T-cell (primary cell): ENCODE data around the gene TSSK3. TPM values are rescaled to one million over a fixed set of nuclear protein-coding genes. Genes with fewer than 3 reads are reported as not detected.

Source experiments
- ATAC-seq, 4 experiments: fragments of 200-7000 bp in 3 of 4; fragments of 150-1000 bp in 1 of 4; cut with Tn5 transposase; replicated peaks in 1 of 4; 1 replicate in 3 of 4; 2 replicates in 1 of 4; pipeline ENCODE4 v1.10.0; 2021; ENCODE audit warnings: moderate library complexity in 3 of 4, mild to moderate bottlenecking in 2 of 4, moderate number of reproducible peaks in 1 of 4
- CTCF ChIA-PET, 2 donors: fragments of 300-600 bp; sonication (Branson Sonifier 250); formaldehyde crosslinking; loops; one replicate each; lab custom pipeline; 2022; ENCODE audit warnings: antibody characterized with exemption in 2 of 2; lab: Charles Lee
- POLR2A ChIA-PET, 2 donors: fragments of 300-600 bp; sonication (Branson Sonifier 250); formaldehyde crosslinking; loops; one replicate each; lab custom pipeline; 2022; ENCODE audit warnings: antibody characterized with exemption in 2 of 2; lab: Charles Lee
- DNase-seq, 35 experiments: peaks; one replicate each; pipeline versions ENCODE4 v3.0.0 to v3.0.0-alpha.2; 2013 to 2023
- H3K27ac ChIP-seq: one replicate; pipeline ENCODE4 v1.5.1; 2013; ENCODE audit warnings: low read length
- H3K27me3 ChIP-seq, 2 experiments: replicated peaks in 1 of 2; 1 replicate in 1 of 2; 2 replicates in 1 of 2; pipeline versions ENCODE4 v1.6.1 to v1.7.0; 2013; ENCODE audit warnings: low read length in 1 of 2, mixed read lengths in 1 of 2; ENCODE audit not compliant: control insufficient read depth in 2 of 2, insufficient read depth in 2 of 2; ENCODE audit errors: extremely low read depth in 1 of 2
- H3K36me3 ChIP-seq, 2 donors: 1 replicate in 1 of 2; 2 replicates in 1 of 2; pipeline versions ENCODE4 v1.6.1 to v1.7.0; 2013; ENCODE audit warnings: low read length in 1 of 2; ENCODE audit not compliant: control insufficient read depth in 2 of 2, insufficient read depth in 1 of 2; ENCODE audit errors: extremely low read depth in 1 of 2
- H3K4me1 ChIP-seq, 2 experiments: 1 replicate in 1 of 2; 2 replicates in 1 of 2; pipeline versions ENCODE4 v1.6.1 to v1.7.0; 2013; ENCODE audit warnings: low read length in 2 of 2, mixed read lengths in 1 of 2; ENCODE audit not compliant: insufficient read depth in 2 of 2, control insufficient read depth in 1 of 2; ENCODE audit errors: extremely low read depth in 1 of 2
- H3K4me3 ChIP-seq, 2 donors: 1 replicate in 1 of 2; 2 replicates in 1 of 2; pipeline versions ENCODE4 v1.5.1 to v1.7.0; 2013; ENCODE audit warnings: mild to moderate bottlenecking in 2 of 2, low read length in 1 of 2, moderate library complexity in 1 of 2; ENCODE audit not compliant: control insufficient read depth in 1 of 2; ENCODE audit errors: extremely low read depth in 1 of 2
- H3K9me3 ChIP-seq: 2 replicates; pipeline ENCODE4 v1.7.0; 2013
- H3K27ac Mint-ChIP-seq, 2 donors: one replicate each; pipeline ENCODE4 v1.8.0; 2020 to 2021; ENCODE audit warnings: mild to moderate bottlenecking in 2 of 2, mixed read lengths in 2 of 2
- H3K27me3 Mint-ChIP-seq, 2 donors: one replicate each; pipeline ENCODE4 v1.8.0; 2021 to 2022; ENCODE audit warnings: mixed read lengths in 2 of 2
- H3K36me3 Mint-ChIP-seq: one replicate; pipeline ENCODE4 v1.8.0; 2021; ENCODE audit warnings: mixed read lengths
- H3K4me1 Mint-ChIP-seq, 3 donors: one replicate each; pipeline ENCODE4 v1.8.0; 2020 to 2022; ENCODE audit warnings: mixed read lengths in 3 of 3, mild to moderate bottlenecking in 1 of 3
- H3K4me3 Mint-ChIP-seq, 3 donors: one replicate each; pipeline ENCODE4 v1.8.0; 2020 to 2022; ENCODE audit warnings: mild to moderate bottlenecking in 3 of 3, mixed read lengths in 3 of 3, moderate library complexity in 3 of 3
- H3K9me3 Mint-ChIP-seq, 3 donors: one replicate each; pipeline ENCODE4 v1.8.0; 2020 to 2022; ENCODE audit warnings: mixed read lengths in 3 of 3
- WGBS: methylation state at CpG from one replicate; pipeline ENCODE4 v1.1.5; 2013; ENCODE audit warnings: missing lambda C conversion rate; ENCODE audit not compliant: insufficient coverage; 5-methylcytosine and 5-hydroxymethylcytosine counted together
- total RNA-seq, 35 experiments: library from RNA in 6 of 35; stranded (reverse) in 6 of 35; fragments of 120-200 nt in 1 of 35; gene quantifications; one replicate each; pipeline versions ENCODE4 v1.2.1 to v1.2.4 and lab custom pipeline; 2013 to 2026

The TSSK3 gene
- total RNA-seq, 5 donors from 2014 or later (not counting 1 experiment from before 2014, with no cell fraction given), result 0.65 to 4.3 (median 2.3) TPM; not detected in 1

DNA sequence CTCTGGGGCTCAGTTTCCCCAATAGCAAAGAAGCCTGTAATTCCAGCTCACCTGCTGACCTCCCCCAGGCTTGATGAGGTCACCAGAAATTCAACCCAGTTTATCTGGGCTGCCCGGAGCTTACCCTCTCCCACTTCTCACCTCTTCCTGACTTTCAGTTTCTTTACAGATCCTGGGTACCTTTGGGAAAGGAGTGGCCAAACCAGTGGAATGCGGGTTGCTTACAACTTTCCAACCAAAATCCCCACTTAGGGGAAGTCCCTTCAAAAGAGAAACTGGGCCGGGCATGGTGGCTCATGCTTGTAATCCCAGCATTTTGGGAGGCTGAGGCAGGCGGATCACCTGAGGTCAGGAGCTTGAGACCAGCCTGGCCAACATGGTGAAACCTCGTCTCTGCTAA is 20.4 kb upstream of the TSSK3 start:
- Histone ChIP-seq H3K4me1 (peaks cover 4 to 28% of the 10 kb centered on the region in 2 experiments), H3K4me3 (no peak overlapping the region), H3K9me3 (no peaks in the 10 kb centered on the region), H3K27ac (no peak overlapping the region), H3K36me3 (no peaks in the 10 kb centered on the region), H3K27me3 (peaks cover 0 to 8% of the 10 kb centered on the region in 2 experiments)
- no peak for ATAC-seq
- peaks cover 31 to 50% (median 38%) of the 10 kb centered on the region in 3 donors for H3K4me1 Mint-ChIP-seq
- no peak overlapping the region for H3K4me3 Mint-ChIP-seq
- ChIA-PET POLR2A (interaction anchor here in 1 of 2 donors (0.6 kb wide), 1 partner anchor 104 kb away, joined by 3 read pairs; no protein-coding TSS in a partner anchor), CTCF (interaction anchor here (0.5 to 0.6 kb wide), 2 partner anchors 51 to 92 kb away, joined by 4 read pairs; no protein-coding TSS in a partner anchor)
- WGBS, result 83% methylated on average over 5 of the region's 5 CpGs
- no peak overlapping the region for H3K27ac Mint-ChIP-seq
- H3K9me3 Mint-ChIP-seq, result no peaks in the 10 kb centered on the region
- no peak for DNase-seq
- H3K36me3 Mint-ChIP-seq, result no peaks in the 10 kb centered on the region
- no peaks in the 10 kb centered on the region for H3K27me3 Mint-ChIP-seq

DNA sequence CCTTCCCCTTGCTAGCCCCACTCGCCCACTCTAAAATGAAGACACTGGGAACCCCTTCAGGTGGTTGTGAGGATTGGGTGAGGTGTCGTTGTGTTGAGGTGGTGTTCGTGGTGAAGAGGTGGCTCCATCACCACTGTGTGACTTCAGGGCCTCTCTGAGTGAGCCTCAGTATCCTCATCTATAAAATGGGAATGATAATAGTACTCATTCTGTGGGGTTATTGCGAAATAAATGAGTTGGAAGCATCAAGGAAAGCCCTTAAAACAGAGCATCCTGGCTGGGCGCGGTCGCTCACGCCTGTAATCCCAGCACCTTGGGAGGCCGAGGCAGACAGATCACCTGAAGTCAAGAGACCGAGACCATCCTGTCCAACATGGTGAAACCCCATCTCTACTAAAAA is 19.6 kb upstream of the TSSK3 start:
- H3K27ac ChIP-seq, result no peak overlapping the region
- peaks cover under 1 to 20% of the 10 kb centered on the region in 2 experiments for H3K4me1 ChIP-seq
- no peak overlapping the region for H3K4me3 Mint-ChIP-seq
- ChIA-PET POLR2A (interaction anchor here (0.6 to 0.7 kb wide), 2 partner anchors 11 to 186 kb away, joined by 3 to 6 read pairs; no protein-coding TSS in a partner anchor), CTCF (no interaction called here)
- H3K4me3 ChIP-seq, result no peak overlapping the region
- no peaks in the 10 kb centered on the region for H3K36me3 Mint-ChIP-seq
- H3K27ac Mint-ChIP-seq, result no peak overlapping the region
- H3K9me3 Mint-ChIP-seq, result no peaks in the 10 kb centered on the region
- H3K9me3 ChIP-seq, result no peaks in the 10 kb centered on the region
- no peaks in the 10 kb centered on the region for H3K36me3 ChIP-seq
- no peaks in the 10 kb centered on the region for H3K27me3 Mint-ChIP-seq
- ATAC-seq (no peak), DNase-seq (no peak)
- 94% methylated on average over 6 of the region's 10 CpGs for WGBS
- peaks cover 0 to 8% of the 10 kb centered on the region in 2 experiments for H3K27me3 ChIP-seq
- peaks cover 24 to 43% (median 30%) of the 10 kb centered on the region in 3 donors for H3K4me1 Mint-ChIP-seq

GRCh38 chr1:32345289-32345827 is 17.0 kb upstream of the TSSK3 start:
- Histone ChIP-seq H3K27ac (no peak overlapping the region), H3K36me3 (no peaks in the 10 kb centered on the region), H3K4me1 (peaks cover 2 to 31% of the 10 kb centered on the region in 2 experiments), H3K4me3 (no peak overlapping the region), H3K27me3 (peaks cover 0 to 3% of the 10 kb centered on the region in 2 experiments), H3K9me3 (no peaks in the 10 kb centered on the region)
- peak in 21 of 35 experiments; percentile 24 to 55 (median 39) for DNase-seq
- H3K27ac Mint-ChIP-seq, result peak overlapping the region; percentile 44 to 83
- H3K27me3 Mint-ChIP-seq, result no peaks in the 10 kb centered on the region
- peaks cover 39 to 55% (median 42%) of the 10 kb centered on the region in 3 donors for H3K4me1 Mint-ChIP-seq
- POLR2A ChIA-PET, result interaction anchor here (0.6 kb wide), 3 partner anchors 49 to 89 kb away, joined by 3 to 4 read pairs (median 4); partner anchors contain the start of gene BSDC1 (in 1 of the 2)
- peak overlapping the region in 1 of 3 donors; percentile 40 for H3K4me3 Mint-ChIP-seq
- peak in 3 of 4 experiments; percentile 78 to 83 (median 78) for ATAC-seq
- H3K9me3 Mint-ChIP-seq, result no peaks in the 10 kb centered on the region
- CTCF ChIA-PET, result interaction anchor here in 1 of 2 donors (0.6 to 0.7 kb wide), 4 partner anchors 9 to 211 kb away, joined by 4 to 5 read pairs (median 4); partner anchors contain the start of gene MARCKSL1
- no peaks in the 10 kb centered on the region for H3K36me3 Mint-ChIP-seq
- WGBS, result 3% methylated on average over 4 of the region's 8 CpGs

DNA sequence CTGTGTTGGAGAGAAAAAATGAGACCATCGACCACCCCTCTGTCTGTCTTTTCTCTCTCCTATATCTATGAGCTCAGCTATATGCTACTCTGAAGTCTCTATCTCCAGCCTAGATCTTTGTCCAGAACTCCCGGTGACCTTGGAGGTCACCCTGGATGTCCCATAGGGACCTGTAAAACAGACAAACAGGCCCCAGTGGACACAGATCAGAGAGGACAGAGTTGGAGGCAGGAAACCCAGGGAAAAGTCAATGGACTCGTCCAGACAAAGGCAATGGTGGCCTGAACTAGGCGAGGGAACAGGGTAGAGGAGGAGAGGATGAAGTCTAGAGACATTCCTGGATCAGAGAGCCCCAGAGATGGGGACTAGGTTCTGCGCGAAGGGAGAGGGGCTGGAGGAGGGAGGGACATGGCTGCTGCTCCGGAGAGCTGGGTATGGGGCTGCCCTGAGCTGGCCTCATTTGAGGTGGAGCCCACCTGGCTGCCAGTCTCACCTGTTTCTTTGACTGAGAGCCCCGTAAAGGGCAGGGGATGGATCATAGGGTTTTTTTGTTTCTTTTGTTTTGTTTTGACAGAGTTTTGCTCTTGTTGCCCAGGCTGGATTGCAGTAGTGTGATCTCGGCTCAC is 15.7 kb upstream of the TSSK3 start:
- peaks cover 2 to 39% of the 10 kb centered on the region in 2 experiments for H3K4me1 ChIP-seq
- no peaks in the 10 kb centered on the region for H3K36me3 Mint-ChIP-seq
- H3K27ac Mint-ChIP-seq, result peak overlapping the region in 1 of 2 donors; percentile 56
- H3K4me3 ChIP-seq, result no peak overlapping the region
- no peaks in the 10 kb centered on the region for H3K9me3 ChIP-seq
- H3K4me3 Mint-ChIP-seq, result no peak overlapping the region
- H3K36me3 ChIP-seq, result no peaks in the 10 kb centered on the region
- H3K27me3 ChIP-seq, result peaks cover 0 to 3% of the 10 kb centered on the region in 2 experiments
- ChIA-PET POLR2A (no interaction called here), CTCF (interaction anchor here in 1 of 2 donors (0.6 kb wide), 1 partner anchor 172 kb away, joined by 3 read pairs; no protein-coding TSS in a partner anchor)
- WGBS, result 98% methylated on average over 7 of the region's 9 CpGs
- DNase-seq, result no peak
- H3K27ac ChIP-seq, result no peak overlapping the region
- no peaks in the 10 kb centered on the region for H3K27me3 Mint-ChIP-seq
- H3K4me1 Mint-ChIP-seq, result peaks cover 46 to 61% (median 50%) of the 10 kb centered on the region in 3 donors
- ATAC-seq, result no peak
- no peaks in the 10 kb centered on the region for H3K9me3 Mint-ChIP-seq

DNA sequence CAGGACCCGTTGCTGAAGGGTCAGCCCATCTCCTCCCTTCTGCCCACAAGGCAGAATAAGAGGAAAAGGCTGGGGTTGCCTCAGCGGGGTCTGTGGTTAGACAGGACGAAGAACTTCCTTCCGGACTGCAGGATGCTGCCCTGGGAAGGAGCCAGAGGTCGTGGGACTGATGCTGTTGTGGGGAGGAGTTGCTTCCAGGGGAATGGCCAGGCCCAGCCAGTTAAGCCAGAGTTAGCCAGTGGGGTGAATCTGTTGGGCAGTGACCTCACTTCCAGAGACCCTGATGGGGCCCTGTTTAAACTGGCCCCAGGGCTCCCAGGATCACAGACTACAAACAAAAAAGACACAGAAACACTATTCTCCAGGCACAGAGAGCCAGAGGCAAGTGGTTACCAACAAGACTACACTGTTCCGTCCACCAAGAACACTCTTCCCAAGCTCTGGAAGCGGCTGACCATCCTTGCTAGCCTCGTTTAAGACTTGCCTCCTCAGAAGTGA is 13.1 kb upstream of the TSSK3 start:
- CTCF ChIA-PET, result no interaction called here
- peak overlapping the region; percentile 69 to 80 for H3K27ac Mint-ChIP-seq
- peaks cover 6 to 49% of the 10 kb centered on the region in 2 experiments for H3K4me1 ChIP-seq

More for the DNA sequence above, 13.1 kb upstream of the TSSK3 start:
- Mint-ChIP-seq H3K36me3 (no peaks in the 10 kb centered on the region), H3K27me3 (no peaks in the 10 kb centered on the region), H3K9me3 (no peaks in the 10 kb centered on the region), H3K4me3 (peak overlapping the region in 2 of 3 donors; percentile 6 to 70), H3K4me1 (peaks cover 54 to 71% (median 67%) of the 10 kb centered on the region in 3 donors)
- Histone ChIP-seq H3K4me3 (no peak overlapping the region), H3K36me3 (peaks cover 0 to 4% of the 10 kb centered on the region in 2 donors), H3K9me3 (no peaks in the 10 kb centered on the region), H3K27ac (no peak overlapping the region), H3K27me3 (peaks cover 0 to 3% of the 10 kb centered on the region in 2 experiments)
- DNase-seq (no peak), ATAC-seq (no peak)
- WGBS, result 100% methylated on average over 1 of the region's 8 CpGs
- POLR2A ChIA-PET, result no interaction called here
